Measurements from ENCODE around the gene TSPYL6.

Gene TSPYL6

DNA sequence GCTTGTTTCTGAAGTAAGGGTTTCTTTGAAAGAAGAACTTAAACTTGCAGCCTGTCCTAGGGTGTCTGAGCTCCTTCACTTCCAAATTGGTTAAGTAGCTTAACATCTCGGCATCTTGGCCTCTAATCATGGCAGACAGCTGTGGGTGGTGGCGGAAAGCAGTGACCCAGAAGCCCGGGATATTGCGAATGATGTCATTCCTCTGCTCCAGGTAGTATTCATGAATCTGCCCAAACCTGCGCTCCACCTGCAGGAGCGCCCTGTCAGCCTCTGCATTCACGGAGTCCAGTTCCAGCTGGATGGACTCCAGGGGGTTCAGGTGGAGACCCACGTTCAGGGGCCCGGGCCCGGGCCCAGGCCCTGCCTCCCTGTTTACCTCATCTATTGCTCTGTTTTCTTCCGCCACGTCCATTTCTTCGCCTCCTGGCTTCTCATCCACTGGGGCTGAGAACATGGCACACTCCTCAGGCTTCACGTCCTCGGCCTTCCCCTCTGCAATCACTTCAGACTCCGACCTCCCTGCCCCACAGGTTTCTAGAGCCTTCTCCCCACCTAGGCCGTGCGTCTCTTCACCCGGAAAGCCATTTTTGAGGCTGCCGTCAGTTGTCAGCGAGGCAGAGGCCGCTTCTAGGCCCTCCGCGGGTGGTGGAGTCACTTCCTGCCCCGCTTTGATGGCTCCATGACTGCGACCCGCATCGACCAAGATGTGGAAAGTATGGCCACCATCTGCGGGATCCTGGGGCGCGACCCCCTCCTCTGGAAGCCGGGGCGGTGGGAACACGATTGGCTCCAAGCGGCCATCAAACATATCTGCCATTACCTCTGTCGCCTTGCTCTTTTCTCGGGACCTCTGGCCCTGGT, 569 bp downstream of the TSPYL6 start:
- DNase-seq (ENCODE audit: low spot score), result no peak

DNA sequence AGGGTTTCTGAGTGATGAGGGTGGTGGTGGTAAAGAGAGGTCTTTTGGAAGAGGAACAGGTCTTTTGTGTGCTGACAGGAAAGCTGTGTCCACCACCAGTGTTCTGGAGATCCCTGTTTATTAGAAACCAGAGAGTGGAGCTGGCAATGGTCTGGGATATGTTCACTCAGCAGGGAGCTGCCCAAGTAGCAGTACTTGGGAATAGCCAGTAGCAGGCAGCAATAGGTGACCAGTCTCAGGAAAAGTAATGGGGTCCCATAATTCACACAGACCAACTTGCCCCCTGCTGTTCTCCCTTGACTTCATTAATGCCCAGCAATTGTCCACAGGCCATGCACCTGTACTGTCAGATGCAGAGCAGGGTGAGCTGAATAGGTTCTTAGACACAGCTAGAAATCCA, 1.8 kb downstream of the TSPYL6 start:
- no peak for DNase-seq (ENCODE audit: low spot score)

DNA sequence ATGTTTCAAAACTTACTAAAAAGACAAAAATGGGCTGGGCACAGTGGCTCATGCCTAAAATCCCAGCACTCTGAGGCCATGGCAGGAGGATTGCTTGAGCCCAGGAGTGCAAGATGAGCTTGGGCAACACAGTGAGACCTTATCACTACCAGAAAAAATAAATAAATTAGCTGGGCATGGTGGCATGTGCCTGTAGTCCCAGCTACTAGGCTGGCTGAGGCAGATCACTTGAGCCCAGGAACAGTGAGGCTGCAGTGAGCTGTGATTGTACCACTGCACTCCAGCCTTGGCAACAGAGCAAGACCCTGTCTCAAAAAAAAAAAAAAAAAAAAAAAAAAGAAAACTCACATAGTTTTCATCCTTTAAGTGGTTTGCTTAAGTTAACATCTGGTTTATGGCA, 6.4 kb downstream of the TSPYL6 start:
- no peak for DNase-seq (ENCODE audit: low spot score)

DNA sequence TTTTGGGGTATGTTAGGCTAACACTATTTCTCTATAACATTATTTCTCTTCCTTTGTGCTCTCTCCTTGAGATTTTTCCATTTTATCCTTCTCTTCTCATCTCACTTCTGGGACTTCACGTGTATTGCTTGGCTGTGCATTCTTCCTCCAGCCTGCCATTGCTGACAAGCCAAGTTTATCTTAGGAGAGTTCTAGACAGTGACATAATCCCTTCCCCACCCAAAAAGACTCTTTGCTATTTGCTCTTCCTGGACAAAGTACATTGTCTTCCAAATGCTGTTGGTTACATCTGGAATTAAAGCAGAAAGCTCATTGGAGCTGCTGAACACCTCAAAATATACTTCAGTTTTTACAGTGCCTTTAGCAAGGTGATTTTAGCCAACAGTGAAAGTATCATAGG, 8.9 kb downstream of the TSPYL6 start:
- no peak for DNase-seq (ENCODE audit: low spot score)

DNA sequence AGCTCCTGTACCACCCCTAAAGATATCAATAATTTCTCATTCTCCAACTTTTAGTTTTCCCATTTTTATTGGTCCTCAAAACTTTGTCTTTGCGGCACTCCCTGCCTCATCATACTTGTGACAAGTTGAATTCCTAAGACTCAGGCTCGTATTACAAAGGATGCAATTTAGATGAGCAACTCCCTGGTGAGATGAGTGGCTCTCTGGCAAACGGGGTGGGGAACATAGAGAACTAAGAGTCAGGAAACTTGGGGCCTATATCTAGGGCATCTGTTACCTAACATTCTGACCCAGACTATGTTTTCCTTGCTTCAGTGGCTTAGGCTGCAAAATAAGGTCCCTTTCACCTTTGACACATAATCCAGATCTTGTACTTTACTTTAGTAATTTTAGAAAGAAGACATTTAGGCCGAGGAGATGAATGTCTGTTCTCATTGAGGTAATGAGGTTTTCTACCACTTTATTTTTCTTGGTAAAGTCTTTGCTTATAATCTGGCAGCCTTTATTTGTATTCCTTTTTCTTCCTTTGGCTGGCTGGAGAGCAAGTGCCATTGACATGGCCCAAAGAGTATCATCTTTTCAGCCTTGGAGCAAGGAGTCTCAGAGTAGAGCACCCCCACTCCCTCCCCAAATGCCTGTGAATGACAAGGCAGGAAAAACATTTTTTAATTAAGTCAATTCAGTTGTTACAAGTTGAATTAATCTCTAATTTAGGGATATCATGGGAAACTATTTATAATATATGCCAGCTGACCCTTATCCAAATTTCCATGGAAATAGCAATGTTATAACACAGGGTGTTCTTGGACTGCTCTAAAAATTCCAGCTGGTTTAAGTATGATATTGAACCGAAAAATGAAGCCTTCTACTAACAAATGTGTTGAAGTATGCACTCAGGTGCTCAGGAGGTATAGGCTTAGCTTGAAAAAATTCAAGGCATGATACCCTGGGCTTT, 15.2 kb downstream of the TSPYL6 start:
- no peak for DNase-seq (ENCODE audit: low spot score)

DNA sequence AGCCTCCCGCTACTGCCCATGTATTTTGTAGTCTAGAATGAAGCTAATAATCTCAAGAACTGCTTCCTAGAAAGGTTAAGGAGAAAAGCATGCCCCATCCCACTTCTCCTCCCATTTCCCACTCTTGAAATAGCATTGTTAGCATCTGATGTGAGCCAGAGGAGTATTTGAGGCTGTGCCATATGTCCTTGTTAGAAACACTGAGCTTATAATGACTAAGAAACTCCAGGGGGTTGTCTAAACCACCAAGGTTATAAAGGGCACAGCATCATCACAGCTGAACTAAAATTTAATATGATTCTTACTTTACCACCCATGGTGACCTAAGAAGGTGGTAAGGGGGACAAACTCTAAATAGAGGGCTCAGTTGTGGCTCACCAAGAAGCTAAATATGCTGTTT, 16.6 kb downstream of the TSPYL6 start:
- DNase-seq (ENCODE audit: low spot score), result no peak

DNA sequence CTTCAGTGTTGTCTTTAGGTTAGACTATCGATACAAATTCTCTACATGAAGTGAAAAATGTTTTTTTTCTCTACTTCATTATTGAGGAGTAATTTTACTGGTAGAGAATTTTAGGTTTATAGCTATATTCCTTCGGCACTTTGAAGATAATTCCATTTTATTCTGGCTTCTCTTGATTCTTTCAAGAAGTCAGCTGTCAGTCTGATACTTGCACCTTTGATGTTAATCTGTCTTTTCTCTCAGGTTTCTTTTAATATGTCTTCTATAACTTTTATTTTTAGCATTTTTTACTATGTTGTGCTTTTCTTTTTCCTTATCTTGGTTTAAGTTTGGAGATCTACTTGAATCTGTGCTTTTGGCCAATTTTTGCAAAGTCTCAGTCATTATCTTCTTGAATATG, 18.6 kb downstream of the TSPYL6 start:
- no peak for DNase-seq (ENCODE audit: low spot score)

DNA sequence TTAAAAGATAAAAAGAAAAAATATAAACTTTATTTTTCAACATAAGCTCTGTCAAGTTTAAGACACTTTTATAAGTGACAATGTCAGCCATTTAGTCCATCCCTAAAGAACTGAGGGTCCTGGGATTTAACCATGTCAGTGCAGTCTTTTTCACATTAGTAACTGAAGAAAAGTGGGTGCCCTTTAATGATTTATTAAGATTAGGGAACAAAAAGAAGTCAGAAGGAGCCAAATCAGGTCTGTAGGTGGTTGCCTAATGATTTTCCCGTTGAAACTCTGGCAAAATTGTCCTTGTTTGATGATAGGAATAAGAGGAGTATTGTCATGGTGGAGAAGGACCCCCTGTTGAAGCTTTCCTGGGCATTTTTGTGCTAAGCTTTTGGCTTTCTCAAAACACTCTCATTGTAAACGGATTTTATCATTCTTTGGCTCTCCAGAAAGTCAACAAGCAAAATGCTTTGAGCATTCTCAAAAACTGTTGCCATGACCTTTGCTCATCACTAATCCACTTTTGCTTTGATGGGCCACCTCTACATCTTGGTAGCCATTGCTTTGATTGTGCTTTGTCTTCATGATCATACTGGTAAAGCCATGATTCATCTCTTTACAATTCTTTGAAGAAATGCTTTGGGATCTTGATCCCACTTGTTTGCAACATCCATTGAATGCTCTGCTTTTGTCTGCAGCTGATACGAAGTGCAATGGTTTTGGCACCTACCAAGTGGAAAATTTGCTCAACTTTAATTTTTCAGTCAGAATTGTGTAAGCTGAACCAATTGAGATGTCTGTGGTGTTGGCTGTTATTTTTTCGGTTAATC, 22.0 kb downstream of the TSPYL6 start:
- no peak for DNase-seq (ENCODE audit: low spot score)

DNA sequence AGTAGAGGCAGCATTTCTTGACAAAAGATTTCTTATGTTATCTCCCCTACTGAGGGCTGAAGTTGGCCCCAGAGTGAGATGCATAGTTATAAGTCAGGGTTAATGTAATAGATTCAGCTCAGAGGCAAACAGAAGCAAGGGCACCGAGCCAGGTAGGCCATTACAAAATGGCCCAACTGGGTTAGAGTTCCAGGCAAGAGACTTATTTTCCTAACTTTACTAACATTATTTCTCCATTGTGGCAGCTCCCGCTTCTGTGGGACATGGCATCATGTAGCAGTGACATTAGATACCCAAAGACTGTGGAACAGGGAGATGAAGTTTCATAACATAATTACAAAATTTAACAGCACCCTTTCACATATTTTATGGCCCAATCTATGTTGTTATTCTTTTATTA, 27.1 kb downstream of the TSPYL6 start:
- no peak for DNase-seq (ENCODE audit: low spot score)

DNA sequence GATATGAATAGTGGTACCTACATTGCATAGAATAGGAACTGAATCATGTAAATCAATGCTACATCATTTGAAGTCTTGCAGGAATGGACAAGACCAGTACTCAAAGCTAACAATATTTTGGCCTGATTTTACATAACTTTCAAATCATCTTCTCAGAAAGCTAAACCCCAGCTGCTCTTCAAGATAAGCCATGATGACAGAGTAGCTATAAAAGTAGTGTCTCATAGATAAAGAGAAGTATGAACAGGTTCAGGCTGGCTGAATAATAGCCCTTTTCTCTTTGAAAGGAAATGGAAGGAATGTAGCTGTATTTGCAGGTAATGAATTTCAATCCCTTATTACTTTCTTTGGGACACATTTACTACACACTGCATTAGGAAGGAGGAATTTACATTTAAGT, 28.2 kb downstream of the TSPYL6 start:
- DNase-seq (ENCODE audit: low spot score), result no peak

DNA sequence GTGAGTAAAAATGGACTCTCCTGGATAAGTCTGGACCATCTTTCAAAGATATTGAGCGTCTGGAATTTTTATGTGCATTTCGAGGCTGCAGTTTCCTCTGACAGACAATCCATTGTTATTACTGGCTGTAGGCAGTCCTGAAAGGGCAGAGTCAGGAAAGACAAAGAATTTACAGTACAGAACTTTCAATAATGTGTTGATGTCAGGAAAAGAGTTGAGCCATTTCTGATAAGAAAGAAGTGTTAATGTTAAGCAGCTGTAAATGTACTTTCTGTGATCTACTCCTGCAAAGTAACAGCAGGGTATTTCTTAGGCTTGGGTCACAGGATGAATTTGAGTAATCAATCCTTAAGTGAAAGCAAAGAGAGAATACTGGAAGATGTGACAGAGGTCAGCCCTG, 29.8 kb downstream of the TSPYL6 start:
- no peak for DNase-seq (ENCODE audit: low spot score)

DNA sequence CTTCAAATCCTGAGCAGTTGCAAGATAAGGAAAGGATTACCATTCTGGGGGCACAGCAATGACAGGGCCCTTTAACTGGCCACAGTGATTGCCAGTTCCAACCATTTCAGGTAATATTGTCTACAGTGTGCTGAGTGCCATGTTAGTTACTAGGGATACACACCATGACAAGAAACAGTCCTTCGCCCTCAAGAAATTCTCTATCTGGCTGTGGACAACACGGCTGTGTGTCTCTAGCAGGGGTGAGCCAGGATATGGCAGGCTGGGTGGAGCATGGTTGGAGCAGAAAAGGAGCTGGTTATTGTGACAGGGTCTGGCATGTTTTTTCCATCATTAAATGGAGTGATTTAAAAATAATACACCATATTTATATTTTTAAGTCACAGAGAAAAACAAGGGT, 31.0 kb downstream of the TSPYL6 start:
- no peak for DNase-seq (ENCODE audit: low spot score)

DNA sequence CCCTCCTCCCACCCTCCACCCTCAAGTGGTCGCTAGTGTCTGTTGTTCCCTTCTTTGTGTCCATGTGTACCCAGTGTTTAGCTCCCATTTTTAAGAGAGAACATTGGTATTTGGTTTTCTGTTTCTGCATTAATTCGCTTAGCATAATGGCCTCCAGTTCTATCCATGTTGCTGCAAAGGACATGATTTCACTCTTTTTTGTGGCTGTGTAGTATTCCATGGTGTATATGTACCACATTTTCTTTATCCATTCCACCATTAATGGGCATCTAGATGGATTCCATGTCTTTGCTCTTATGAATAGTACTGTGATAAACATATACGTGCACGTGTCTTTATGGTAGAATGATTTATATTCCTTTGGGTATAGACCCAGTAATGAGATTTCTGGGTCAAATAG, 42.9 kb downstream of the TSPYL6 start:
- DNase-seq (ENCODE audit: low spot score), result no peak

DNA sequence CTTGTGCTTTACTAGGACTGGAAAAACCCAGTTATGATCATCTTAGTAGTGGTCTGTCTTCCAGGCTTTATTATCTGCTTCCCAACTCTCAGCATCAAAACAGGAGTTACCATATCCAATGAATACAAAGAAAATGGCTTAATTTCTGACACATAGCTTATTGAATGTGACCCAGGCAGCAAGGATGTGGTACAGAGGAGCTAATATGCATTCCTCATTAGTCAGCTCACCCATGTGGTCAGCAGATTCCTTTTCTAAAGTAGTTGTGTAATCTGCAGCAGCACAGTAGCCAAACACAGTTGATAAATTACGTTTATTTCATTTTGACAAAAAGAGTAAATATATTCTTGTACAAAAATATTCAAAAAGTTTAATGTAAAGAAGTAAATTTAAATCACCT, 43.6 kb downstream of the TSPYL6 start:
- DNase-seq (ENCODE audit: low spot score), result peak; percentile 20

DNA sequence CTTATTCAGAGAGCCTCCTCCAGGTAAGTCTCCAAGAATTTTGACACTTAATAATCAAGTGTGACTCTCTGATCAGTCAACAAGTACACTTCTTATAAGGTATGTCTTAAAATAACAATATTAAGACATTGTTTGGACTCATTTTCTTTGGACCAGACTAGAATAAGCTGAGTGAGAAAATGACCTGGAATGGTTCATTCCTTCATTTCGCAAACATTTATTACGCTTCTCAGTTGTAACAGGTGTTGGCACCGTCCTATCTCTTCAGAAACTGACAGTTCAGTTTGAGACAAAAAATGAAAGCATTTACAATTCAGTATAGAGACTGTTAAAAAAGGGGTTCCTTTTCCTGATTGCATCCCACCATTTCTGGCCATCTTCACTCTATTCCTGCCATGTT, 46.6 kb downstream of the TSPYL6 start:
- DNase-seq (ENCODE audit: low spot score), result no peak

DNA sequence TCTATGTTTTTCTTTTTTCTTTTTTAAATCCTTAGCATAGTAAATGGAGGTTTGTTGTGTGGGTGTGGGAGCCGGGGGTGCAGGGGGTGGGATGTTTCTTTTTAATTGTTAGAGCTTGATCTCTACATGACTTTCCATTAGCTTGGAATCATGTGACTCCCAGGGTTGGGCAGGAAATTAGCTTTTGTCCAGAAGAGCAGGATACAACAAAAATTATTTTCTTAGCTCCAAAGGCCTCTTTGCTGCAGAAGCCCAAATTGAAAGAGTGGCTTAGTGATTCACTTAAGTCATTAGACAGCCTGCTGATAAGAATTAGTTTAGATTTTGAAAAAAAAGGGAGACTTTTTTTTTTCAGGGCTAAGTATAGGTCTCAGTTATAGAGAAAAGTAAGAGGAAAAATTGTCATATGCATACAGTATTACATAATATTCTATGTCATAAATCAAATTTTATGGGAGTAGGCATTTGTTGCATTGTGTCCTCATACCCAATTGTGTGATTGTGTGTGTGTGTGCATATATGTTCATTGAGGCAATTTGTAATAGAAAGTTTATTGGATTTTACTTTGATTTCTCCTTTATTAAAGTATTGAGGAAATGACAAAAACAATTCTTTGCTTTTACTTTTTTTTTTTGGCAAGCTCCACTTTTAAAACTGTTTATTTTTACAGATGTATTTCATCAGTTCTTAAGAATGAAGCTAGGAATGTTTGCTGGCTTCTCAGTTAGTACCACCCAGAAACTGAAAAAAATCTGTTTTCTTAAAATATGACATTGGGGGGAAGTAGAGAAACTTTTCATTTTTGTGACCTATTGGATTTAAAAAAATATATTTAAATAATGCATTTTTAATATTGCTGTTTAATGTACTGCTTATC, 47.4 kb downstream of the TSPYL6 start:
- DNase-seq (ENCODE audit: low spot score), result no peak

DNA sequence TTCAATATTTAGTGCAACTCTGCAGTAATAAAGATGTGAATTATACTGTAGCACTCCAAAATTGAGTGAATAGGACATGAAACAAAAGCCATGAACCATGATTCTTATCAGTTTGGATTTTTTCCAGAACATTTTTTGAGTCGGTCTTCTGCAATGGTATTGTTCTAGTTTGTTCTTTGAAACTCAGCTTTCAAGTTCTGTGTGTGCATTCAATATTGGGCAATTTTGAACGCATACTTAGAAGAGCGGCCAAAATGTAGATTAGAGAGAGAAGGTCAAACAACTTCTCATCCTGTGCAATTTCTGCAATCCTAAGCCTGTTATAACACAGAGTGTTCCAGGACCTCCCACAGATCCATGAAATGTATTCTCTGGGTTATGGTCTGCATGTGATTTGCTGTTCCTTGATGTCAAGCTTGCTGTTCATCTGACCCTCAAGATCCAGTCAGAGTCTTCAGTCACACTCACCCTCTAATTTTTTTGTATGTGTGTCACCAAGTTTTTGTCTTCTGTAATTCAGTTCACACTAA, 48.3 kb downstream of the TSPYL6 start:
- DNase-seq (ENCODE audit: low spot score), result no peak

DNA sequence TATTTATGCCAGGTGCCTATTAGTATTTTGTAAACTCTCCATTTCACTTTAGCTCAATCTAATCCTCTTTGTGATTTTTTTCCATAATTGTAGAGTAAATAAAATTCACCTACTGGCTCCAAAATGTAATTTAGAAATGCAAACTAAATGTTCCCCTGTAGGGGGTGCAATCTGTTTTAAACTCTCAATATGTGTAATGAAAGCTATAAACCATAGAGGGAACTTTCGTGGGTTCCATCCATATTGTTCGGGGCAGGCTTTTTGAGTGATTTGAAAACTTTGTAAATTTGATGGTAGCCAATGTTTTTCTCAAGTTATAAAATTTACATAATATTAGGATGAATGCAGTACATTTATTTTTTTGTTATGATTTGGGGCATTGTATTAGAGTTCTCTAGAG, 49.4 kb downstream of the TSPYL6 start:
- DNase-seq (ENCODE audit: low spot score), result peak; percentile 14

DNA sequence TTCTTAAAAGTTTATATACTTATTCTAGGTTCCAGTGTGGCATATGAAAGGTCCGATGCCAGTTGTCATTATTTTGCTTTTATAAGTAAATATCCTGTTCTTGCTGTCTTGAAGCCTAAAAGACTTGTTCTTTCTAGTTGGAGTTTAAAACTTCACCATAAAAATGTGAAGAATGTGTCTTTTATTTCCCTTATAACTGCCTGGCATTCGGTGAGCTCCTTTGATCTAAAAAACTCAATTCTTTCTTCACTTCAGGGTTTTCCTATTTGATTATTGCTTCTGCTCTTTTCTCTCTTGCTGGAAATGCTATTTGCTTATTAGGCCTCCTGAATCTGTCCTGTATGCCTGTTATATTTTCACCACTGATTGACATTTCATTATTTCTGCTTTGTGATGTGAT, 51.6 kb downstream of the TSPYL6 start:
- no peak for DNase-seq (ENCODE audit: low spot score)
